GM10266 (cell line): ENCODE measurements around the gene CPSF7.

Source experiments
- DNase-seq: peaks from one replicate; pipeline ENCODE4 v3.0.0; 2012; ENCODE audit errors: extremely low spot score
- TF ChIP-seq, protein P1 (sequence below): IDR thresholded peaks from 2 replicates; pipeline ENCODE4 v1.5.1; 2012; ENCODE audit warnings: mild to moderate bottlenecking, low read depth; ENCODE audit not compliant: control insufficient read depth, insufficient read depth; ENCODE audit errors: missing control alignments

The CPSF7 gene

DNA sequence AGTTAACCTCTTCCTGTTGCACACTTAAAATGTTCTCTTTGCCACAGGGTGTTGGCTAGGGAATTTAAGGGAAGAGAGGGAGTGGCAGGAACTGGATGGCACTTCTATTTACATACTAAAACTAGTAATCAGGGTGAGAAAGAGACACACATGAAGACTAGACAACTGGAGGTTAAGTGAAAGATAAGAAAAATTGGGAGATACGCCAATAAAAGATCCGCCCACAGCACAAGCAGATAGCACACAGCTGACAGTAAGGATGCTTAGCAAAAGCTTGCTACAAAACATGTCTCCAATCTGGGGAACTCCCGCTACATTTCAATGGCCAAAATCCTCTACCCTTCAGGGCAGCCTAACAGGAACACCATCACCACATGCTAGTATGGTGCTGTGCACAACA lies 12.8 kb downstream of the CPSF7 start:
- TF ChIP-seq, protein P1, sequence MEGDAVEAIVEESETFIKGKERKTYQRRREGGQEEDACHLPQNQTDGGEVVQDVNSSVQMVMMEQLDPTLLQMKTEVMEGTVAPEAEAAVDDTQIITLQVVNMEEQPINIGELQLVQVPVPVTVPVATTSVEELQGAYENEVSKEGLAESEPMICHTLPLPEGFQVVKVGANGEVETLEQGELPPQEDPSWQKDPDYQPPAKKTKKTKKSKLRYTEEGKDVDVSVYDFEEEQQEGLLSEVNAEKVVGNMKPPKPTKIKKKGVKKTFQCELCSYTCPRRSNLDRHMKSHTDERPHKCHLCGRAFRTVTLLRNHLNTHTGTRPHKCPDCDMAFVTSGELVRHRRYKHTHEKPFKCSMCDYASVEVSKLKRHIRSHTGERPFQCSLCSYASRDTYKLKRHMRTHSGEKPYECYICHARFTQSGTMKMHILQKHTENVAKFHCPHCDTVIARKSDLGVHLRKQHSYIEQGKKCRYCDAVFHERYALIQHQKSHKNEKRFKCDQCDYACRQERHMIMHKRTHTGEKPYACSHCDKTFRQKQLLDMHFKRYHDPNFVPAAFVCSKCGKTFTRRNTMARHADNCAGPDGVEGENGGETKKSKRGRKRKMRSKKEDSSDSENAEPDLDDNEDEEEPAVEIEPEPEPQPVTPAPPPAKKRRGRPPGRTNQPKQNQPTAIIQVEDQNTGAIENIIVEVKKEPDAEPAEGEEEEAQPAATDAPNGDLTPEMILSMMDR = no peak
- no peak for DNase-seq

DNA sequence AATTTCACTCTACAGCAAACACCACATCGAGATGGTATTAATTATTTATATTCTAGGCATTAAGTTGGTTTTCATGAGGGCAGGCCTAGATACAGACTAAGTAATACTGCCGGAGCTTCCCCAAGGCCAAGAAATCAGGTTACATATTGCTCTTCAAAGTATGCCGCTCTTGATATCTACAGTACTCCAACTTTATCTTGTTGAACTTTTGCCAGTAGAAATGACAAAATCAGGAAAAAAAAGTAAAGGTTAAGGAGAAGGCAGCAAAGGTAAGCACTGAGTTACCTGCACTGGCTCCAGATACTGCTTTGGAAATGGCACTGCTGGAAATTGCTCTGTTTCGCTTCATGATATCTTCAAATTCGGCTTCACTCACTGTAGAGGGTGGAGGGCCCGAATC lies 14.4 kb downstream of the CPSF7 start:
- no peak for DNase-seq
- TF ChIP-seq, protein P1 = no peak

DNA sequence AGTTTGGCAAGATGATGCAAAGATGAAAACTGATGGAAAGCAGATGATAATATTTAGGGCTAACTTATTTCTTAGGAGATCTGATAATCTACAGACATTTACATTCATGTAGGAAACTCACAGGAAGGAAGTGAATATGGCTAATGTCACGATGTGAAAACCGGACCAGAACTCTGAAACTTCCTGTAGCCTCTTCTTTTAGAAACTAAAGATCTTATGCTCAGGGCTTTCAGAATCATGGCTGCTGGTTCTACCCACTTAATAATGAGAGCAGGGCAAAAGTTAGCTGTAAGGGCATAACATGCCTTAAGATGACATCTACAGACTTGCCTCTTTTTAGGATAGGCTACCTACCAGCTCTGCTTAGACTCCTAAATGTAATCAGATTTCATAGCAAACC lies 15.2 kb downstream of the CPSF7 start:
- TF ChIP-seq, protein P1 = no peak
- DNase-seq = no peak

DNA sequence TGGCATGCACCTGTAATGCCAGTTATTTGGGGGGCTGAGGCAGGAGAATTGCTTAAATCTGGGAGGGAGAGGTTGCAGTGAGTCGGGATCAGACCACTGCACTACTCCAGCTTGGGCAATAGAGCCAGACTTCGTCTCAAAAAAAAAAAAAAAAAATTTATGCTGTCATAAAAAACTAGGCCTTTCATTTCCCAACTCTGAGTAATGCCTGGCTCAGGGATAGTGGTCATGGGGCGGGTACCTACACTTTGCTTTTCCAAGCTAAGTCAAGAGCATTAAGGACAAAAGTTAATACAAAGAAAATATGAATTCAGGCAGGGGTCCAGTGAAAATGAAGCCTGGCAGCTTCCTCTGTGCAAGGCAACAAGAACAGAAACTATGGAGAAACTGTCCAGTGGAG lies 16.3 kb downstream of the CPSF7 start:
- DNase-seq = no peak

DNA sequence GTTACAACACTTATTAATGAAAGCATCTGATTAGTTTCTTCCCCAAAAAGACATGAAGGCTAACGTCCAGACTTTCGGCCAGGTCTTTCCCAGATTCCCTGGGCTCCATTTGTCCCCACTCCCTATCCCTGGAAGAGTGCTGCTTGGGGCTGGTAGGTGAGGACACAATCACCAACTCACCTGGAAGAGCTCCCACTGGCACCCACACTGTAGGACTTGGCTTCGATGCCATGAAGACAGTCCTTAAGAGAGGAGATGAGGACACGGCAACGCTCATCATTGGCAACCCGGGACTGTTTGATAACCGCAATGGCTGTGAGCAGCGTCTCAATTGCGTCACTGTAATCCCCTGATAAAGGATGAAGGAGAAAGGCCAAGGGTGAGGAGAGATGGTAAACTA lies 18.2 kb downstream of the CPSF7 start:
- TF ChIP-seq, protein P1 = no peak
- DNase-seq = no peak

More for the DNA sequence above, 16.3 kb downstream of the CPSF7 start:
- TF ChIP-seq, protein P1 = no peak

DNA sequence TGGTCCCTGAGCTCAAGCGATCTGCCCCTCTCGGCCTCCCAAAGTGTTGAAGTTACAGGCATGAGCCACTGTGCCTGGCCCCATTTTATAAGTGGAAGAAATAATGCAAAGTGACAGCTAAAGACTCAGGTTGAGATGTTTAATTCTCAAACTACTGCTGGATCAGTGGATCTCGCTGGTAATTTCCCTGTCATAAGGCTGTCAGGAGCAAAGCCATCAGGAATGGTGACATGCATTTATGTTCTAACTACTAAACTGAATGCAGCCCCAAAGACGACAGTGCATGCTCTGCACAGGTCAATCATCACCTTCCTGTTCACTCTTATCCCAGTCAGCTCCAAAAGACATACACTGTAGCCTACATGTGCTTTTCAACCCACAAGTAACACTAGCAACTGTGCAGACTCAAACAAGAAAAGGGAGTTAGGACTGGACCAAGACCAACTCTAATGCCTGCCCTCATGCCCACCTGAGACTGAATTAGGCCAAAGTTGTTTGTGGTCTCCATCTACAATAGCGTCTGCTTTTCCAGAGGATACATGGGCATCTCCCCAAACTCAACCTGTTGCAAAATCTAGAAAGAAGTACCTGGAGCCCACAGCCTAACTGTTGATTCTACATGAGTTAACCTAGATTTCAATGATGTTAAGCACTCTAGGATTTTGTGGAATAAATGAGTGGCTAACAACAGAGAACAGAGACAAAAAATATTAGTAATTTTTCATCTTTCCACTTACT lies 22.6 kb downstream of the CPSF7 start:
- DNase-seq = no peak
- TF ChIP-seq, protein P1 = no peak

DNA sequence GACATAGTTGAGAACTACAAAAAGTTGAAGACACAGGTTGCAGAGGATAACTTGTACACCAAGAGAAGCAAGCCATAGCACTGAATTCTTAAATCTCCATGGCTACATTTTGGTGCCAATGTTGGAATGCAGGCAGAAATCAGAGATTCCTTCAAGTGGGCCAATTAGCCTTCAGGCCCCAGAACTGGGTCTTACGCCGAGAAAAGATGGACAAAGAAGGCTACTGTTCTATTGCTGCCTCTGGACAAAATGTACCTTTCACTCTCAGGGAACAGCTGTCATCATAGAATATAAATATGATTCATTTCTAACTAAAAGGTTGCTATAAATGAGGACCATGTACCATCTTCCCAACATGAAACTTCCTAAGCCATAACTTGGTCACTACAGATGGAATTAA lies 23.7 kb downstream of the CPSF7 start:
- TF ChIP-seq, protein P1 = no peak
- DNase-seq = no peak
